H1 (cell line): Measurements from ENCODE around the gene ADGRB3. TPM values are rescaled to one million over a fixed set of nuclear protein-coding genes. Genes with fewer than 3 reads are reported as not detected.

Experiments
- CTCF ChIA-PET: fragments of 300-600 bp; sonication (Branson Sonifier 250); formaldehyde crosslinking; loops from one replicate; lab custom pipeline; 2021; ENCODE audit not compliant: partially characterized antibody; lab: Charles Lee
- POLR2A ChIA-PET: fragments of 300-600 bp; sonication (Branson Sonifier 250); formaldehyde crosslinking; loops from one replicate; lab custom pipeline; 2021; ENCODE audit warnings: inconsistent platforms; ENCODE audit not compliant: partially characterized antibody; lab: Charles Lee
- DNase-seq, 2 experiments: peaks; one replicate each; pipeline versions ENCODE4 v3.0.0 to v3.0.0-alpha.2; 2010 to 2022; ENCODE audit warnings: low spot score in 2 of 2, low read depth in 1 of 2, mixed read lengths in 1 of 2
- FAIRE-seq: peaks from 2 replicates; lab custom pipeline; 2011; peaks lifted over from hg19 to GRCh38; lab: Jason Lieb, UNC
- H2AFZ ChIP-seq: 2 replicates; pipeline ENCODE4 v1.8.1; 2012; ENCODE audit warnings: low read length, inconsistent platforms
- H2AK5ac ChIP-seq: 2 replicates; pipeline ENCODE4 v1.6.1; 2013; ENCODE audit warnings: low read depth, low read length
- H2BK120ac ChIP-seq: replicated peaks from 2 replicates; pipeline ENCODE3; 2013; ENCODE audit warnings: low read depth, low read length, inconsistent platforms
- H2BK12ac ChIP-seq: 2 replicates; pipeline ENCODE4 v1.6.1; 2013; ENCODE audit warnings: low read depth, low read length
- H2BK15ac ChIP-seq: 2 replicates; pipeline ENCODE4 v1.6.1; 2013; ENCODE audit warnings: low read length
- H2BK20ac ChIP-seq: 2 replicates; pipeline ENCODE4 v1.6.1; 2013; ENCODE audit warnings: low read length
- H2BK5ac ChIP-seq: 2 replicates; pipeline ENCODE4 v1.6.1; 2013; ENCODE audit warnings: low read depth, low read length
- H3K14ac ChIP-seq: 2 replicates; pipeline ENCODE4 v1.6.1; 2013; ENCODE audit warnings: inconsistent platforms; ENCODE audit not compliant: insufficient read length
- H3K18ac ChIP-seq: 2 replicates; pipeline ENCODE4 v1.6.1; 2013; ENCODE audit warnings: low read length; ENCODE audit errors: extremely low read depth
- H3K23ac ChIP-seq: 2 replicates; pipeline ENCODE4 v1.6.1; 2013; ENCODE audit warnings: inconsistent platforms; ENCODE audit not compliant: insufficient read length
- H3K23me2 ChIP-seq: 2 replicates; pipeline ENCODE4 v1.6.1; 2013; ENCODE audit warnings: low read depth, low read length
- H3K27ac ChIP-seq: 2 replicates; pipeline ENCODE4 v1.6.1; 2011; ENCODE audit warnings: low read depth, low read length, inconsistent platforms
- H3K27me3 ChIP-seq, 4 experiments: replicated peaks in 1 of 4; 1 replicate in 1 of 4; 2 replicates in 3 of 4; pipeline versions ENCODE4 v1.6.1 to v1.8.1; 2011 to 2013; ENCODE audit warnings: low read length in 3 of 4, mild to moderate bottlenecking in 3 of 4, inconsistent platforms in 2 of 4, mixed read lengths in 2 of 4, moderate library complexity in 1 of 4; ENCODE audit not compliant: control insufficient read depth in 3 of 4, insufficient read depth in 3 of 4; ENCODE audit errors: extremely low read depth in 1 of 4
- H3K36me3 ChIP-seq, 4 experiments: 2 replicates each; pipeline versions ENCODE4 v1.6.1 to v1.8.1; 2011 to 2013; ENCODE audit warnings: mild to moderate bottlenecking in 4 of 4, low read length in 3 of 4, moderate library complexity in 2 of 4, control low read depth in 1 of 4, inconsistent platforms in 1 of 4; ENCODE audit not compliant: insufficient read depth in 4 of 4, control insufficient read depth in 2 of 4
- H3K4ac ChIP-seq: replicated peaks from 2 replicates; pipeline ENCODE3; 2013; ENCODE audit warnings: low read length, low read depth, mixed read lengths, inconsistent platforms; ENCODE audit not compliant: insufficient read length
- H3K4me1 ChIP-seq, 4 experiments: replicated peaks in 1 of 4; 1 replicate in 1 of 4; 2 replicates in 3 of 4; pipeline versions ENCODE4 v1.6.1 to v1.8.1; 2011 to 2013; ENCODE audit warnings: low read length in 3 of 4, inconsistent platforms in 2 of 4, mixed read lengths in 1 of 4; ENCODE audit not compliant: insufficient read depth in 4 of 4, control insufficient read depth in 3 of 4
- H3K4me2 ChIP-seq, 2 experiments: 2 replicates each; pipeline versions ENCODE4 v1.6.1 to v1.8.1; 2011 to 2013; ENCODE audit warnings: low read depth in 2 of 2, low read length in 2 of 2, control low read depth in 1 of 2, inconsistent platforms in 1 of 2, mild to moderate bottlenecking in 1 of 2; ENCODE audit not compliant: insufficient read depth in 1 of 2
- H3K4me3 ChIP-seq, 4 experiments: fragments of 200-600, 300-600 bp in 1 of 4; sonication (generic), shearing (Covaris generic), sonication (Bioruptor Twin) in 1 of 4; 2 replicates each; pipeline versions ENCODE4 v1.5.1 to v1.8.1; 2011 to 2016; ENCODE audit warnings: low read length in 4 of 4, low read depth in 3 of 4, control low read depth in 2 of 4, inconsistent platforms in 2 of 4, mild to moderate bottlenecking in 2 of 4, mixed read lengths in 1 of 4, moderate library complexity in 1 of 4; ENCODE audit not compliant: insufficient read depth in 2 of 4; ENCODE audit errors: extremely low read depth in 1 of 4
- H3K56ac ChIP-seq: replicated peaks from 2 replicates; pipeline ENCODE3; 2013; ENCODE audit warnings: low read depth, mild to moderate bottlenecking, mixed read lengths, low read length, inconsistent platforms; ENCODE audit not compliant: insufficient read length
- H3K79me1 ChIP-seq: 2 replicates; pipeline ENCODE4 v1.6.1; 2013; ENCODE audit warnings: low read depth, low read length, control low read depth
- H3K79me2 ChIP-seq, 2 experiments: 2 replicates each; pipeline versions ENCODE4 v1.6.1 to v1.8.1; 2012 to 2013; ENCODE audit warnings: low read length in 2 of 2, mild to moderate bottlenecking in 2 of 2, inconsistent platforms in 1 of 2; ENCODE audit not compliant: insufficient read depth in 2 of 2, control insufficient read depth in 1 of 2
- H3K9ac ChIP-seq, 4 experiments: replicated peaks in 1 of 4; 1 replicate in 1 of 4; 2 replicates in 3 of 4; pipeline versions ENCODE4 v1.6.1 to v1.8.1; 2011 to 2013; ENCODE audit warnings: low read depth in 3 of 4, low read length in 3 of 4, control low read depth in 2 of 4, mild to moderate bottlenecking in 2 of 4, moderate library complexity in 2 of 4, inconsistent platforms in 1 of 4; ENCODE audit errors: extremely low read depth in 1 of 4
- H3K9me3 ChIP-seq, 2 experiments: 2 replicates each; pipeline versions ENCODE4 v1.6.1 to v1.8.1; 2012 to 2013; ENCODE audit warnings: mild to moderate bottlenecking in 2 of 2, moderate library complexity in 2 of 2, control low read depth in 1 of 2, inconsistent platforms in 1 of 2, low read depth in 1 of 2, low read length in 1 of 2, mixed read lengths in 1 of 2; ENCODE audit not compliant: insufficient read depth in 2 of 2
- H4K20me1 ChIP-seq, 2 experiments: replicated peaks in 1 of 2; 2 replicates each; pipeline versions ENCODE3 to v1.8.1; 2011 to 2013; ENCODE audit warnings: inconsistent platforms in 2 of 2, low read length in 2 of 2, mild to moderate bottlenecking in 1 of 2; ENCODE audit not compliant: insufficient read depth in 2 of 2, control insufficient read depth in 1 of 2
- H4K5ac ChIP-seq: 2 replicates; pipeline ENCODE4 v1.6.1; 2013; ENCODE audit warnings: low read length, low read depth, mixed read lengths, inconsistent platforms; ENCODE audit not compliant: insufficient read length
- H4K8ac ChIP-seq: 2 replicates; pipeline ENCODE4 v1.8.0; 2013; ENCODE audit warnings: mild to moderate bottlenecking, moderate library complexity, low read length, inconsistent platforms; ENCODE audit not compliant: insufficient read depth; ENCODE audit errors: extremely low read depth
- H4K91ac ChIP-seq: replicated peaks from 2 replicates; pipeline ENCODE3; 2013; ENCODE audit warnings: low read length, mixed read lengths, inconsistent platforms; ENCODE audit not compliant: insufficient read length
- POLR2AphosphoS5 ChIP-seq: IDR thresholded peaks from 2 replicates; pipeline ENCODE4 v1.6.1; 2011; ENCODE audit warnings: low read depth, low read length
- WGBS, 2 experiments: shearing (Covaris generic) in 1 of 2; methylation state at CpG; one replicate each; pipeline versions ENCODE4 v1.1.6 to v1.1.7; 2013 to 2015; ENCODE audit warnings: low lambda C conversion rate in 2 of 2, mixed read lengths in 2 of 2, inconsistent platforms in 1 of 2, low coverage in 1 of 2, missing lambda C conversion rate in 1 of 2; ENCODE audit not compliant: insufficient replicate concordance in 2 of 2, insufficient coverage in 1 of 2, insufficient read length in 1 of 2; ENCODE audit errors: extremely low coverage in 1 of 2, missing lambda C conversion rate in 1 of 2; 5-methylcytosine and 5-hydroxymethylcytosine counted together
- polyA plus RNA-seq, 7 experiments: library from polyadenylated mRNA; depleted of rRNA in 3 of 7; stranded (reverse) in 5 of 7; unstranded in 2 of 7; fragments of >200 nt in 5 of 7; fragments of 200-250 nt in 2 of 7; gene quantifications; 1 replicate in 5 of 7; 2 replicates in 1 of 7; 4 replicates in 1 of 7; pipeline versions ENCODE4 v1.2.1 to v1.2.3, GENCODE V29; 2011 to 2013; ENCODE audit warnings: missing spikeins in 2 of 7, mixed read lengths in 2 of 7
- total RNA-seq: library from RNA; stranded (reverse); fragmentation: NEBNext Ultra II Directional; extraction: Animal tissue kit (Norgen Biotek cat#: 25700); gene quantifications from 2 replicates; pipeline ENCODE4 v1.2.1, GENCODE V29; 2021

Gene ADGRB3
- total and polyA plus RNA-seq, 2 of the 8 experiments (the other 6 are each of a cell fraction or from before 2014, with no cell fraction given) = 0.35 to 1.2 TPM

- no peak overlapping the region for H4K5ac ChIP-seq
- 94% methylated on average over 1 of the region's 1 CpG; no CpG with 5 or more reads in 1 of the 2 experiments for WGBS, 2 experiments
- no peak overlapping the region for H3K27ac ChIP-seq
- no peaks in the 10 kb centered on the region for H3K23me2 ChIP-seq
- ChIA-PET POLR2A (no interaction called here), CTCF (interaction anchor here (0.6 to 1.2 kb wide), 3 partner anchors 16 to 22 kb away, joined by 3 to 5 read pairs (median 4); no protein-coding TSS in a partner anchor)
- peaks cover 0 to 4% of the 10 kb centered on the region in 2 experiments; a peak in 1 of 4 replicates for H3K9me3 ChIP-seq
- no peak overlapping the region for H2BK12ac ChIP-seq
- H4K91ac ChIP-seq = no peak overlapping the region
- no peaks in the 10 kb centered on the region for H3K79me1 ChIP-seq
- H3K56ac ChIP-seq = no peak overlapping the region
- no peaks in the 10 kb centered on the region for H3K79me2 ChIP-seq
- H3K14ac ChIP-seq = no peak overlapping the region
- no peaks in the 10 kb centered on the region for H4K20me1 ChIP-seq
- no peak overlapping the region for H3K18ac ChIP-seq
- H3K9ac ChIP-seq = no peak overlapping the region
- H3K4ac ChIP-seq = no peak overlapping the region
- no peaks in the 10 kb centered on the region for H3K36me3 ChIP-seq
- TF ChIP-seq POLR2AphosphoS5 = no peak
- TF ChIP-seq, all 59 proteins: peak for 0
- H2AFZ ChIP-seq = no peak overlapping the region
- no peak overlapping the region for H2AK5ac ChIP-seq
- H3K4me2 ChIP-seq = no peak overlapping the region
- H3K4me3 ChIP-seq = no peak overlapping the region
- no peak overlapping the region for H2BK20ac ChIP-seq
- no peak overlapping the region for H2BK5ac ChIP-seq
- H3K4me1 ChIP-seq = no peaks in the 10 kb centered on the region
- no peak overlapping the region; the same call in 1 of the 2 replicates for H4K8ac ChIP-seq
- no peak overlapping the region for H2BK15ac ChIP-seq
- H3K23ac ChIP-seq = no peak overlapping the region
- H2BK120ac ChIP-seq = no peak overlapping the region
- FAIRE-seq = no peak
- H3K27me3 ChIP-seq = no peaks in the 10 kb centered on the region
- no peak for DNase-seq
Measured at GRCh38 chr6:69146385-69146784, 511.3 kb downstream of the ADGRB3 start.
